Glomerular visceral epithelial cell (primary cell): ENCODE measurements around the gene UCKL1.
"Not testable (repeated sequence)": the region's sequence is repeated elsewhere in the genome, so short reads cannot be mapped to it uniquely, and the experiment has no call there.

Experiments
- DNase-seq: peaks from one replicate; pipeline ENCODE4 v3.0.0-alpha.2; 2016; ENCODE audit errors: extremely low spot score

UCKL1 gene

GRCh38 chr20:63942969-63943807 is 13.0 kb downstream of the UCKL1 start:
- DNase-seq: no peak

GRCh38 chr20:63942250-63942951 is 13.8 kb downstream of the UCKL1 start:
- peak; percentile 16 for DNase-seq

- DNase-seq: no peak
Measured at GRCh38 chr20:63941282-63942081, 14.7 kb downstream of the UCKL1 start.

GRCh38 chr20:63940472-63941266 is 15.5 kb downstream of the UCKL1 start:
- no peak for DNase-seq

- DNase-seq: no peak
Measured at GRCh38 chr20:63940071-63940471, 16.1 kb downstream of the UCKL1 start.

GRCh38 chr20:63939061-63939935 is 16.9 kb downstream of the UCKL1 start:
- DNase-seq: no peak

- DNase-seq: no peak
Measured at GRCh38 chr20:63937596-63937995, 18.6 kb downstream of the UCKL1 start.

GRCh38 chr20:63935447-63935846 is 20.8 kb downstream of the UCKL1 start:
- no peak for DNase-seq

GRCh38 chr20:63934271-63935068 is 21.7 kb downstream of the UCKL1 start:
- no peak for DNase-seq

- DNase-seq: no peak
Measured at GRCh38 chr20:63933646-63934045, 22.6 kb downstream of the UCKL1 start.

GRCh38 chr20:63932606-63933160 is 23.5 kb downstream of the UCKL1 start:
- DNase-seq: no peak

GRCh38 chr20:63931735-63932134 is 24.5 kb downstream of the UCKL1 start:
- no peak for DNase-seq

- no peak for DNase-seq
Measured at GRCh38 chr20:63930971-63931553, 25.2 kb downstream of the UCKL1 start.

- DNase-seq: not testable (repeated sequence)
Measured at GRCh38 chr20:63929473-63929883, 26.7 kb downstream of the UCKL1 start.

GRCh38 chr20:63929071-63929470 is 27.1 kb downstream of the UCKL1 start:
- DNase-seq: no peak

GRCh38 chr20:63926298-63926697 is 29.9 kb downstream of the UCKL1 start:
- DNase-seq: no peak

GRCh38 chr20:63924241-63924640 is 32.0 kb downstream of the UCKL1 start:
- DNase-seq: no peak

GRCh38 chr20:63923651-63924050 is 32.6 kb downstream of the UCKL1 start:
- no peak for DNase-seq

GRCh38 chr20:63920226-63920625 is 36.0 kb downstream of the UCKL1 start:
- no peak for DNase-seq
